Measurements from ENCODE around the gene BRMS1. TPM values are rescaled to one million over a fixed set of nuclear protein-coding genes. Genes with fewer than 3 reads are reported as not detected.

The BRMS1 gene
- total RNA-seq, 1 experiment from 2014 or later = 58.1 TPM

DNA sequence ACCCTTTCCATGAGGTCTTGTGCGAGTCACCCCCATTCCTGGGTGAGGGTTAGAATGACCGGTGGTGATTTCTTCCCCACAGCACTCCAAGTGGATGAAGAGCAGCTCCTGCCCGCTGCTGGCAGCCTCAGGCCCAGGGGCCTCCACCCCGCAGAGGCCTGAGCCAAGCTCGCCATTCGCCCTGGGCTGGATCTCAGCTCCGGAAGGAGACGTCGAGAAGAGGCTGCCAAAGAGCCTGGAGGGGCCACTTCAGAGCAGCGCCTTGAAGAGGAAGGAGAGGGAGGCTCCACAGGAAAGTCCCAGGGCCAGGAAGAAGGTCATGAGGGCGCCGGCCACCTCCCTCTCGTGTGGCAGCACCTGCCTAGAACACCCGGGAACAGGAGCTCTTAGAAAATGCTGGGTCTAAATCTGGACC lies 18.3 kb upstream of the BRMS1 start:
- Histone ChIP-seq H3K4me3 (ENCODE audit: low read depth, low read length) (no peak overlapping the region), H3K36me3 (ENCODE audit: control insufficient read depth, insufficient read depth, low read length) (peaks cover 6% of the 10 kb centered on the region; the same call in 1 of the 2 replicates), H3K4me1 (peaks cover 9% of the 10 kb centered on the region), H3K9me3 (no peaks in the 10 kb centered on the region), H3K27me3 (replicated peaks; ENCODE audit: control insufficient read depth, insufficient read depth, low read length) (no peaks in the 10 kb centered on the region)
- peak in 1 of 2 experiments; percentile 40 for DNase-seq
- Mint-ChIP-seq H3K9me3 (ENCODE audit: unreplicated experiment) (no peaks in the 10 kb centered on the region), H3K4me1 (ENCODE audit: low read depth, unreplicated experiment) (peaks cover 12% of the 10 kb centered on the region), H3K27ac (ENCODE audit: unreplicated experiment) (peak overlapping the region; percentile 48), H3K4me3 (ENCODE audit: unreplicated experiment) (no peak overlapping the region), H3K27me3 (ENCODE audit: insufficient read depth, unreplicated experiment) (no peaks in the 10 kb centered on the region), H3K36me3 (ENCODE audit: insufficient read depth, unreplicated experiment) (peaks cover 100% of the 10 kb centered on the region)
- BruUV-seq (replicated peaks) = no TSS peak
- TF ChIP-seq CTCF (IDR thresholded peaks at IDR 0.05; ENCODE audit: insufficient read depth in 1 of 2, low read depth in 1 of 2, low read length in 1 of 2, severe bottlenecking in 1 of 2, unreplicated experiment in 1 of 2) = no peak
- intact Hi-C loops (cut with micrococcal nuclease; ENCODE audit: unreplicated experiment) = no loop called here
- CTCF ChIA-PET = interaction anchor here (0.6 kb wide), 1 partner anchor 52 kb away, joined by 3 read pairs; no protein-coding TSS in a partner anchor
- POLR2A ChIA-PET = interaction anchor here (0.6 to 1.1 kb wide), 2 partner anchors 9 to 10 kb away, joined by 3 read pairs; no protein-coding TSS in a partner anchor

GRCh38 chr11:66362481-66363147 lies 17.7 kb upstream of the BRMS1 start:
- DNase-seq = no peak
- ChIA-PET CTCF (no interaction called here), POLR2A (interaction anchor here (0.6 to 0.7 kb wide), 2 partner anchors 10 to 11 kb away, joined by 3 read pairs; no protein-coding TSS in a partner anchor)
- H3K36me3 ChIP-seq (ENCODE audit: control insufficient read depth, insufficient read depth, low read length) = peaks cover 6% of the 10 kb centered on the region; the same call in 1 of the 2 replicates
- Mint-ChIP-seq H3K4me3 (ENCODE audit: unreplicated experiment) (peak overlapping the region; percentile 12), H3K27me3 (ENCODE audit: insufficient read depth, unreplicated experiment) (no peaks in the 10 kb centered on the region), H3K36me3 (ENCODE audit: insufficient read depth, unreplicated experiment) (peaks cover 100% of the 10 kb centered on the region), H3K4me1 (ENCODE audit: low read depth, unreplicated experiment) (peaks cover 12% of the 10 kb centered on the region), H3K9me3 (ENCODE audit: unreplicated experiment) (no peaks in the 10 kb centered on the region), H3K27ac (ENCODE audit: unreplicated experiment) (peak overlapping the region; percentile 82)
- H3K9me3 ChIP-seq = no peaks in the 10 kb centered on the region
- no peak for TF ChIP-seq CTCF (IDR thresholded peaks at IDR 0.05; ENCODE audit: insufficient read depth in 1 of 2, low read depth in 1 of 2, low read length in 1 of 2, severe bottlenecking in 1 of 2, unreplicated experiment in 1 of 2)
- intact Hi-C loops (cut with micrococcal nuclease; ENCODE audit: unreplicated experiment) = no loop called here
- BruUV-seq (replicated peaks) = no TSS peak
- H3K27me3 ChIP-seq (replicated peaks; ENCODE audit: control insufficient read depth, insufficient read depth, low read length) = no peaks in the 10 kb centered on the region
- H3K4me1 ChIP-seq = peaks cover 9% of the 10 kb centered on the region
- H3K4me3 ChIP-seq (ENCODE audit: low read depth, low read length) = no peak overlapping the region

GRCh38 chr11:66361502-66361941 lies 16.6 kb upstream of the BRMS1 start:
- Histone ChIP-seq H3K27me3 (replicated peaks; ENCODE audit: control insufficient read depth, insufficient read depth, low read length) (no peaks in the 10 kb centered on the region), H3K36me3 (ENCODE audit: control insufficient read depth, insufficient read depth, low read length) (peaks cover 8% of the 10 kb centered on the region; the same call in 1 of the 2 replicates), H3K4me1 (peaks cover 9% of the 10 kb centered on the region), H3K4me3 (ENCODE audit: low read depth, low read length) (no peak overlapping the region), H3K9me3 (no peaks in the 10 kb centered on the region)
- Mint-ChIP-seq H3K4me3 (ENCODE audit: unreplicated experiment) (no peak overlapping the region), H3K4me1 (ENCODE audit: low read depth, unreplicated experiment) (peaks cover 12% of the 10 kb centered on the region), H3K36me3 (ENCODE audit: insufficient read depth, unreplicated experiment) (peaks cover 96% of the 10 kb centered on the region), H3K9me3 (ENCODE audit: unreplicated experiment) (no peaks in the 10 kb centered on the region), H3K27ac (ENCODE audit: unreplicated experiment) (peak overlapping the region; percentile 82), H3K27me3 (ENCODE audit: insufficient read depth, unreplicated experiment) (no peaks in the 10 kb centered on the region)
- DNase-seq = peak in 1 of 2 experiments; percentile 34
- intact Hi-C loops (cut with micrococcal nuclease; ENCODE audit: unreplicated experiment) = no loop called here
- CTCF ChIA-PET = no interaction called here
- POLR2A ChIA-PET = interaction anchor here (0.5 kb wide), 1 partner anchor 495 kb away, joined by 3 read pairs; no protein-coding TSS in a partner anchor
- BruUV-seq (replicated peaks) = no TSS peak
- no peak for TF ChIP-seq CTCF (IDR thresholded peaks at IDR 0.05; ENCODE audit: insufficient read depth in 1 of 2, low read depth in 1 of 2, low read length in 1 of 2, severe bottlenecking in 1 of 2, unreplicated experiment in 1 of 2)

All from Caco-2 (cell line).